GM12801 (cell line): Measurements from ENCODE around the gene MRPS14.

ENCODE experiments used
- TF ChIP-seq, protein P1 (sequence below): IDR thresholded peaks from one replicate; pipeline ENCODE4 v1.5.1; 2011; ENCODE audit warnings: control low read depth; ENCODE audit not compliant: insufficient read length; ENCODE audit errors: extremely low read depth

The MRPS14 gene

GRCh38 chr1:175000697-175001187 is 22.5 kb downstream of the MRPS14 start:
- TF ChIP-seq, protein P1, sequence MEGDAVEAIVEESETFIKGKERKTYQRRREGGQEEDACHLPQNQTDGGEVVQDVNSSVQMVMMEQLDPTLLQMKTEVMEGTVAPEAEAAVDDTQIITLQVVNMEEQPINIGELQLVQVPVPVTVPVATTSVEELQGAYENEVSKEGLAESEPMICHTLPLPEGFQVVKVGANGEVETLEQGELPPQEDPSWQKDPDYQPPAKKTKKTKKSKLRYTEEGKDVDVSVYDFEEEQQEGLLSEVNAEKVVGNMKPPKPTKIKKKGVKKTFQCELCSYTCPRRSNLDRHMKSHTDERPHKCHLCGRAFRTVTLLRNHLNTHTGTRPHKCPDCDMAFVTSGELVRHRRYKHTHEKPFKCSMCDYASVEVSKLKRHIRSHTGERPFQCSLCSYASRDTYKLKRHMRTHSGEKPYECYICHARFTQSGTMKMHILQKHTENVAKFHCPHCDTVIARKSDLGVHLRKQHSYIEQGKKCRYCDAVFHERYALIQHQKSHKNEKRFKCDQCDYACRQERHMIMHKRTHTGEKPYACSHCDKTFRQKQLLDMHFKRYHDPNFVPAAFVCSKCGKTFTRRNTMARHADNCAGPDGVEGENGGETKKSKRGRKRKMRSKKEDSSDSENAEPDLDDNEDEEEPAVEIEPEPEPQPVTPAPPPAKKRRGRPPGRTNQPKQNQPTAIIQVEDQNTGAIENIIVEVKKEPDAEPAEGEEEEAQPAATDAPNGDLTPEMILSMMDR, result no peak

GRCh38 chr1:174999936-175000696 is 23.1 kb downstream of the MRPS14 start, which contains the start of gene CACYBP:
Gene CACYBP (plus strand): TSS chr1:174999947. CDS start chr1:175000181, 234 bp downstream.
- TF ChIP-seq, protein P1, result no peak

DNA sequence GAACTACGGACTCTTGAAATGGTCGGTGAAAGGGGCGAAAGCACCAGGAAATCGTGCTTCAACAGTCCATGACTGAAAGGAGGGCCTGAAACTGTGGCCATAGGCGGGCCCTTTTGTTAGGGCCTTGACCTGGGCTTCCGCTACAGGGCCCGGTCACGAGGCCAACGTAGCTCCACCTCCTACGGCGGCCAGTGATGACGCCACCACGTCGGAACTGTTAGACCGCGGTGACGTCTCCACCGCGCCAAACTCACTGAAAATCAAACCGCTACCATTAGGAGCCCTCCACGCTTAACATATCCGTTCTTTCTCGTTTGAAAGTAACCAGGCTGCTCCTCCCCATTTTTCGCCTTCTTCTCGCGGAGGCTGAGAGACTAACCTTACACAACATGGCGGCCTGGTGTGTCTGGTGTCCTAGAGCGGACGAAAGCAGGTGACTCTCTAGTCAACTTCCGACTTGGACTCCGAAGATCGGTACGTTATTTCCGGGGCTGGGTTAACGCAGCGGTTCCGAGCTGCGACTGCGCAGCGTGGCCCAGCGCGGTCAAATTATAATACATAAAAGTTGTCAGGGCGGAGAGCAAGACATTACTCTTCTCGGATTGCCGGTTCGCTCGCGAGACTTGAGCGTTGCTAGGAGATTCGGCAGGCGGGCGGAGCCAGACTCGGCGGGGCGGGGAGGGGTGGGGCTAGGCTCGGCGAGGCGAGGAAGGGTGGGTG is 23.8 kb downstream of the MRPS14 start:
- TF ChIP-seq, protein P1, result no peak

DNA sequence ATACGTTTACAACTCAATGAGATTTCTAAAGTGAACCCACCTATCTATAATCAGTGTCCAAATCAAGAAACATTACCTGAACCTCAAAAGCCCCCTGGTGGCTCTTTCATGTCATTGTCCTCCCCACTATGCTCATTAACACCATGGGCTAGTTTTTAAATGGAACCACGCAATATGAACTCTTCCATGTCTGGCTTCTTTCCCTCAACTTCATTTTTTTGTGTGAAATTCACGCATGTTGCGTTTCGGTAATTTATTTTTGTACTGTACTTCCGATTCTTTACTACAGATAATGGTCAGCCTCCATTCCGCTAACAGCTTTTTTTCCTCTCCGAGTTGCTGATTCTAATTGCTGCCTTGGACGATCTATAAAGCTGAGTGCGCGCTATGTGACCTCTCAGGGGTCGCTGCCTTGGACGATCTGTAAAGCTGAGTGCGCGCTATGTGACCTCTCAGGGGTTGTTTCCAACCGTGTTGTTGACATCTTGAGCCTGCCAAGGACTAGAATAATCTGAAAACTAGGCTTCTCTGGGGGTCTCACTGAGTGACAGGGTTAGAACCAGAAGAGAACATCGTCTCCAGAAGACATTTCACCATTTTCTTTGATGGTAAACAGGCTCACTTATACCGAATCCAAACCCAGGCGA is 24.5 kb downstream of the MRPS14 start:
- TF ChIP-seq, protein P1, result peak; percentile 9

DNA sequence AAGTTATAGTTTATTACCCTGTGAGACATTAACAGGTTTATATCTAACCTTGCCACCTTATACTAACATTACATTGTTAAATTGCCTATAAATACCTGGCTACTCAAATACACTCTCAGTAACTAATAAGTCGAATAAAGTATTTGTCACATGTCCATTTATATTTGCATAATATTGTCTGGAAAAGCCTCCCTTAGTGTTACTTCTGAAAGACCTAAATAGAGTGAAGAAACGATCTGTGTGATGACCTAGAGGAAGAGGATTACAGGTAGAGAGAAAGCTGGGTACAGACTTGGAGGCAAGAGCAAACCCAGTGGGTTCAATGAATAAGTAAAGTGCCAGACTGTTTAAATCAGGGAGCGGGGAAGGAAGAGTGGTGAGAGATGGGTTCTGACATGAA is 26.2 kb downstream of the MRPS14 start:
- TF ChIP-seq, protein P1, result no peak

DNA sequence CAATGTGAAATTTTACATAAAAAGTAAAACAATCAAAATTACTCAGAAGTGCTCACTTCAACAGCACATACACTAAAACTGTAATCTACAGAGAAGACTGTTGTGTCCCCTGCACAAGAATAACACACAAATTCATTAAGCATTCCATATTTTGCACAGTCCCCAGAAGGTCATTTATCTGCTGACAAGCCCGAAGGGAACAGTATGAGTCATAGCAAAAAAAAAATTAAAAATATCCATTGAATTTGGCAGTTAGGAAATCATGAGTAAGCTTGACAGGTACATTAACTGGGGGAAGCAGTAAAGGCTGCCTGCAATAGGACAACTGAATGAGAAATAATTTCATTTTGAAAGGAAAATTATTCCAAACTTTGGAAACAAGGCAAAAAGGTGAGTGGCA is 26.7 kb downstream of the MRPS14 start:
- TF ChIP-seq, protein P1, result no peak

DNA sequence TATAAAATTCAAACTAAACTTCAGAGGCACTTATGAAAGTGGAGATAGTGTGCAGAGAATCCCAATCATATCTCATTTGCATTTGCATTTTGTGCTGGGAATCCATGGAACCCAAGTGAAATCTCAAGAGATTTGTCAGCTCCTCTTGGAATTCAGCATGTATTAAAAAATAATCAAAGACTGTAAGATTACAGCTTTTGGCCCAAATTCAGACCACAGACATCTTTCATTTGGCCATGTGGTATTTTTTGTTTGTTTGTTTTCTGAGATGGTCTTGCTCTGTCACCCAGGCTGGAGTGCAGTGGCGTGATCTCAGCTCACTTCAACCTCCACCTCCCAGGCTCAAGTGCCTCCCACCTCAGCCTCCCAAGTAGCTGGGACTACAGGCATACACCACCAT is 27.3 kb downstream of the MRPS14 start:
- TF ChIP-seq, protein P1, result no peak
